ENCODE measurements around the gene A2M. TPM values are rescaled to one million over a fixed set of nuclear protein-coding genes. Genes with fewer than 3 reads are reported as not detected.

Gene A2M
- total RNA-seq, 2 donors from 2014 or later, result 340 to 683 TPM

GRCh38 chr12:9134981-9135628 is 19.4 kb upstream of the A2M start:
- H3K36me3 ChIP-seq, result no peaks in the 10 kb centered on the region
- DNase-seq (ENCODE audit: low spot score), result no peak
- peak in 1 of 2 donors; percentile 16 for TF ChIP-seq CTCF (IDR thresholded peaks at IDR 0.05)
- no peaks in the 10 kb centered on the region for H3K4me1 ChIP-seq
- H3K4me3 ChIP-seq, result no peak overlapping the region
- no peak overlapping the region for H3K27ac ChIP-seq
- H3K27me3 ChIP-seq, result no peaks in the 10 kb centered on the region
- no peaks in the 10 kb centered on the region for H3K9me3 ChIP-seq

GRCh38 chr12:9133216-9133916 is 17.6 kb upstream of the A2M start:
- TF ChIP-seq CTCF (IDR thresholded peaks at IDR 0.05), result no peak
- H3K4me1 ChIP-seq, result no peaks in the 10 kb centered on the region
- H3K4me3 ChIP-seq, result no peak overlapping the region
- H3K36me3 ChIP-seq, result no peaks in the 10 kb centered on the region
- no peak for DNase-seq (ENCODE audit: low spot score)
- no peak overlapping the region for H3K27ac ChIP-seq
- no peaks in the 10 kb centered on the region for H3K9me3 ChIP-seq
- no peaks in the 10 kb centered on the region for H3K27me3 ChIP-seq

GRCh38 chr12:9132008-9132535 is 16.4 kb upstream of the A2M start:
- TF ChIP-seq CTCF (IDR thresholded peaks at IDR 0.05), result no peak
- Histone ChIP-seq H3K4me1 (no peaks in the 10 kb centered on the region), H3K27me3 (no peaks in the 10 kb centered on the region), H3K36me3 (no peaks in the 10 kb centered on the region), H3K4me3 (no peak overlapping the region), H3K9me3 (no peaks in the 10 kb centered on the region), H3K27ac (no peak overlapping the region)
- DNase-seq (ENCODE audit: low spot score), result no peak

- TF ChIP-seq CTCF (IDR thresholded peaks at IDR 0.05), result no peak
- H3K27me3 ChIP-seq, result no peaks in the 10 kb centered on the region
- no peaks in the 10 kb centered on the region for H3K36me3 ChIP-seq
- no peak overlapping the region for H3K27ac ChIP-seq
- H3K9me3 ChIP-seq, result no peaks in the 10 kb centered on the region
- H3K4me1 ChIP-seq, result no peaks in the 10 kb centered on the region
- no peak for DNase-seq (ENCODE audit: low spot score)
- no peak overlapping the region for H3K4me3 ChIP-seq
Measured at GRCh38 chr12:9130244-9130643, 14.5 kb upstream of the A2M start.

GRCh38 chr12:9127936-9128663 is 12.4 kb upstream of the A2M start:
- no peaks in the 10 kb centered on the region for H3K9me3 ChIP-seq
- H3K27ac ChIP-seq, result no peak overlapping the region
- no peaks in the 10 kb centered on the region for H3K36me3 ChIP-seq
- no peaks in the 10 kb centered on the region for H3K27me3 ChIP-seq
- H3K4me1 ChIP-seq, result peaks cover 0 to 4% of the 10 kb centered on the region in 2 donors
- DNase-seq (ENCODE audit: low spot score), result no peak
- TF ChIP-seq CTCF (IDR thresholded peaks at IDR 0.05), result no peak
- no peak overlapping the region for H3K4me3 ChIP-seq

Data from right atrium auricular region (tissue), 2 donors.